ENCODE results near the gene MTMR8.
"Not testable (repeated sequence)": the region's sequence is repeated elsewhere in the genome, so short reads cannot be mapped to it uniquely, and the experiment has no call there.

Gene MTMR8

DNA sequence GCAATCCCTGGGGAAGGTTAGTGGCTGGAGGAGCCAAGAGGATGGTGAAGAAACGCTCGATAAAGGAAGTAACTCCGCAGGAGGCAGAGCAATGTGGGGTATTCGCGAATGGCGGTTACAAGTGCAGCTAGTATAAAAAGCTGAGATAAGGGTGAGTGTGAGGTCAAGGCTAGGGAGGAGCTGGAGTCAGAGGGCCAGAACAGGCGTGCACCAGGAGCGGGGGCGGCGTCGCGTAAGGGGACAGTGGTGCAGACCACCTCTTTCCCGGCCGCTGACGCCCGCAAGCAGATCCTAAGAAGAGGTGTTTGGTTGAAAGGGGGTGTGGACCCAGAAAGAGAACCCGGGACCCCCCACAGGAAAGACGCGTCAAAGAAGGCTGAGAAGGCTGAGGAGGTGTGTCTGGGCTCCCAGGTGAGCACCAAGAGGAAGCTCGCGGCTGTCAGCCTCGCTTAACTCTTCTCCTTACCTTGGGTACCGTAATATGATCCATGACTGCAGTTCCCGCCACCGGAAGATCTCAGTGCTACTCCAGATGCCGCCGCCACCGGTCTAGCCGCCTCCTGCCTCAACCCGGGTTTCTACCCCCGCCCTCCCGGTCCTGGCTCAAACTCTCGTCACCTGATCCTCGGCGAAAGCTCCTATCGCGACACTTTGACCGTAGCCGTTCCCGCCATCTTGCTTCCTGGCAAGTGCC, at the start of gene MTMR8:
TSS of gene MTMR8 (minus strand) at position 579 of the 694 bp plus-strand sequence. CDS start at position 490, 89 bp downstream.
- DNase-seq: peak; percentile 76

DNA sequence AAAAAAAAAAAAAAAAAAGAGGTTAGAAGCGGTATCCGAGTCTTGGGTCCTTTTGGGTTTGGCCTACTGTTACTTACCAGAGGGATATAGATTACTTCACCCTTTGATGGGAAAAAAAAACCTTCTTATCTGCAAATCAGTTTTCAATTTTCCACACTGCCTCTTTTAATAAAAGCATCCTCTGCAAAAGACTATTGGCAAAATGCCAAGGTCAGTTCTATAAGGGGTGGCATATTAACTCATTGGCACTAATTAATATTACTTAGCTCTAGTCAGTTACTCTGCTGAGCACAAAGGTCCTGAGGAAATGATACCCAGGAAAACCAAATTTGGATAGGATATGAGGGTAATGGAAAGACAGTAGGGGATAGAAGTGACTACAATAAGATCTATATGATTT, 44.3 kb upstream of the MTMR8 start:
- DNase-seq: no peak

DNA sequence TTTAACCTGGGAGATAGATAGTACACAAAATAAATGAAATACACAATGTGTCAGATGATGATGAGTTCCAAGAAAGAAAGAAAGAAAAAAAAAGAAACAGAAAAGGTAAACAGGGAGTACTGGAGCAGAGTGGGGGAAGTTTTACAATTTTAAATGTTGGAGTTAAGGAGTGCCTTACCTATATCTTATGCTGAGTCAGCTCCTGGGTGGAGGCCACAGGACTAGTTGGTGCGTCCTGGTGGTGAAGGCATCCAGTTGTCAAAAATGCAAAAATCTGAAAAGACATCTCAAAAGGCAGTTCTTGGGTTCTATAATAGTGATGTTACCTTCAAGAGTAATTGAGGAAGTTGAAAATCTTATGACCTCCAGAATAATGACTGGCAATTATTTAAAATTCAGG, 42.4 kb upstream of the MTMR8 start:
- DNase-seq: no peak

DNA sequence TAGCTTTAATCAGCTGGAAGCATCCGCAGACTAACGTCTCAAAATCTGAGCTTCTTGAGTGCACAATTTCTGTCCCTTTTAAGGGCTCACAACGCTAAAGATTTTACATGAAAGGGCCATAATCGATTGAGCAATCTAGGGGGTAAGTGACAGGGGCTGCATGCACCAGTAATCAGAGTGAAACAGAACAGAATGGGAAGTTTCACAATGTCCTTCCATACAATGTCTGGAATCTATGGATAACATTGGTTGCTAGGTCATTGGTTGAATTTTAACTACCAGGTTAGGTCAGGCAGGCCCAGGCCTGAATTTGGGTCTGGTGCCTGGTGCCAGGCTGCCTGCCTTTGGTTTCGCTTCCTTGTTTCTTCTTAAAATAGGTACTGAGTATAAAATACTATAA, 42.0 kb upstream of the MTMR8 start:
- DNase-seq: no peak

DNA sequence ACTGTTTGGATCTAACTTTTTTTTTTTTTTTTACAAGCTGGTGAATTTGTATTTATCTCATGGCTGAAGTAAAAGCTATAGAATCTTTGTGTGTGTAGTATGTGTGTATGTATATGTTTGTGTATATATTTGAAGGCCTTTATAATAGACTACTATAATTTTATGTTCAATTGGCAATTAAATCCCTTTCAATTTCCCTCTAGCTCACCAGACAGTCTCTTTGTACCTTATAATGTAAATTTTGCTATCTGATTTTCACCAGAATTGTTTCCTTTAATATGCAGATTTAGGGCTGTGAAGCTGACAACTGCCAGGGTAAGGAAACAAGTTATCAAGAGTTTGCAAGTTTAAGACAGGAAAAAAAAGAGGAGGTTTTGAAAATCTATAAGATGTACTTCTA, 33.1 kb upstream of the MTMR8 start:
- no peak for DNase-seq

DNA sequence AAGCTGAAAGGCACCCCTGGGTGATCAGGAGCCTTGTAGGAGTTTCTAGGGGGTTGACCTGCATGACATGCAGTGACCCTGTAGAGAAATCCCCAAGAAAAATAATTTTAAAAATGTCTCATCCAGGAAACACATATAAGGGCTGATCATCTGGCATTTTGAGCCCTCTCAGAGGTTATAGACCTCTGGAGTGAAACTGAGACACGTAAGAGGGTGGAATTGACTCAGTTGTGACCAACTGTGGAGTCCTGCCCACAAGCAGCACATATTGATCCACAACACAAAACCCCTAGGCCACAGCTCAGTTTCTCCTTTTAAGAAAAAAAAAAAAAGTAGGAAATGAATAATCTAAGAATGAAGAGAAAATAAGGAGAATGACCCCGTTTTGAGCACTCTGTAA, 32.5 kb upstream of the MTMR8 start:
- DNase-seq: no peak

DNA sequence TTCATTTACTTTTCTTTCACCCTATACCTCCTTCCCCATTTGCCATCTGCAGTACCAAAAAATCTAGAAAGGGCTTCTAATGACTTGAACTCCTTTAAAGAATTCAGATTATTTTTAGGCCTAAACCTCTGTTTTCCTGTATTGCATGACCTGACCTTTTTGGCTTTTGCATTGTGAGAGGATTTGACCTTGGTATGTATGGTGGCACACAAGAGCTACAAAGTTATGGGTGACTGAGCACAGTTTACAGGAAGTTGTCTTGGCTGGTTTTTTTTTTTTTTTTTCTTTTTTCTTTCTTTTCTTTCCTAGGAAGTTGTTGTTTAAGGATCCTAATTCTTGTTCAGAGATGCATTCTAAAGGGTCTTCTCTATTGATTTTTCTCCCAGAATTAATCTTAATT, 32.0 kb upstream of the MTMR8 start:
- DNase-seq: no peak

DNA sequence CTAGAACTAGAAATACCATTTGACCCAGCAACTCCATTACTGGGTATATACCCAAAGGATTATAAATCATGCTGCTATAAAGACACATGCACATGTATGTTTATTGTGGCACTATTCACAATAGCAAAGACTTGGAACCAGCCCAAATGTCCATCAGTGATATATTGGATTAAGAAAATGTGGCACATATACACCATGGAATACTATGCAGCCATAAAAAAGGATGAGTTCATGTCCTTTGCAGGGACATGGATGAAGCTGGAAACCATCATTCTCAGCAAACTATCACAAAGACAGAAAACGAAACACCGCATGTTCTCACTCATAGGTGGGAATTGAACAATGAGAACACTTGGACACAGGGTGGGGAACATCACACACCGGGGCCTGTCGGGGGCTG, 14.5 kb upstream of the MTMR8 start:
- DNase-seq: not testable (repeated sequence)

DNA sequence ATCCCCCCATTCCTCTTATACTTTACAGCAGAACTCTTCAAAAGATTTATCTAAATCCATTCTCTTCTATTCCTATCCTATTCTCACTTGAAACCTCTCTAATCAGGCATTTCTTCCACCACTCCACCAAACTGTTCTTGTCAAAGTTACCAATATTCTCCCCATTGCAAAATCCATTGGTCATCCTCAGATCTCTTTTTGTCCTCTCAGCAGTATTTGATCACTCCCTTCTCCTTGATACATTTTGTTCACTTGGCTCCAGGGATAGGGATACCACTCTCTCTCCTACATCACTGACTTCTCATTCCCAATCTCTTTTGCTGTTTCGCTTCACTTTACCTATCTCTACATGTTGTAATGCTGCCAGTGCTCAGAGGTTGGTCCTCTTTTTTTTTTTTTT, 2.8 kb upstream of the MTMR8 start:
- no peak for DNase-seq

DNA sequence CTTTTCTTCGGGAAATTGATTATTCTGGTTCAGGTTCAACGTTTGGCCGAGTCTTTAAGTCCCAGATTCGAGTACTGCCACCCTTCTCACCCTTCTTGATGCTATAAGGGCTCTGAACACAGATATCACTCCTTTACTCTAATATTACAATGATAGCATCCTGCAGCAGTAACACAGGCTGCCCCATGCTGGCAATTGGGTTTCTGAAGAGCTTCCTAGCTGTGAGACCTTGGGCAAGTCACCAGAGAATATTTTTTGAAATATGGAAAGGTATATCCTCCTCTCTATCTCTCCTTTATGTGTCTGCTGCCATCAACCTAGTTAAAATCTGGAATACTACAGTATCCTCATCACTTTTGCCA, 297 bp upstream of the MTMR8 start:
- no peak for DNase-seq

DNA sequence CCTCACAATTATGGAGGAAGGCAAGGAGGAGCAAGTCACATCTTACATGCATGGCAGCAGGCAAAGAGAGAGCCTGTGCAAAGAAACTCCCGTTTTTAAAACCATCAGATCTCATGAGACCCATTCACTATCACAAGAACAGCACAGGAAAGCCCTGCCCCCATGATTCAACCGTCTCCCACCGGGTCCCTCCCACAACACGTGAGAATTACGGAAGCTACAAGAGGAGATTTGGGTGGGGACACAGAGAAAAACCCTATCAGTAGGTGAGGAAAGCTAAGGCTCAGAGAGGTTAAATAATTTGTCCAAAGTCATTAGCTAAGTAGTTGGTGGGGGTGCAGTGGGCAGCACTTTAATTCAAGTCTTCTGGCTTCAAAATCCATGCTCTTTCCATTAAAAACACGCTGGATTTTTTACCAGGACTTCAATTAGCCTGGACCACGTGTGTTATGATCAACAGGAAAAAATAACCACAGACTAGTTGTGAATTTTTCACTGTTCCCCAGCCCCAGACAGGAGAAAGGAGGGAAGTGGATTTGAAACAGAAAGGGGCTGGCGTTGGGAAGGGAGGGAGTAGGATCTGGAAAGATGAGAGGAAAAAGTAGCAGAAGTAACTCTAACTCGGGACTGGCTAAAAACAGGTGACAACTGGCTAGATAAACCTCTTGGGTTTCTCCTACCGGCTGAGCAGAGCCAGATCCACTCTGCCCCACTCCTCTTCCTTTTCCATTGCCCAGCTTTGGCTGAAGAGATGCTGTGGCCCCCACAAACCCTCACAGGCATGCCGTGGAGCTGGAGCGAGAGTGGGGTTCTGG, 986 bp downstream of the MTMR8 start:
- no peak for DNase-seq

DNA sequence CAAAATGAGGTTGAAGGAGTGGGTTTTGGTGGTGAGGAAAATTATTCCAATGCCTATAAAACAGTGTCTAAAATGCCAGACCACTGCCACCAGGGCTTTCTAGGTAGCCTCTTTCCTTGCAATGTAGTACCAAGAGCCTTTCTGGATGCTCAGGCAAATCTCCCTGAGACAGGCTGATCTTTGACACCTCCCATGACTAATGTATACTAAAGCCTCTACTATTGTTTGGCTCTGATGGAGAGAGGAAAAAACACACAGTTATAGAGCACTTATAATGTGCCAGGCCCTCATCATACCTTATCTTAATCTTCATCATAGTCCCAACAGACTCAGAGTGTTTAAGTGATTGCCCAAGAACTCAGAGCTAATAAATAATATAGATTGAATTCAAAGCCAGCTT, 5.8 kb downstream of the MTMR8 start:
- DNase-seq: no peak

DNA sequence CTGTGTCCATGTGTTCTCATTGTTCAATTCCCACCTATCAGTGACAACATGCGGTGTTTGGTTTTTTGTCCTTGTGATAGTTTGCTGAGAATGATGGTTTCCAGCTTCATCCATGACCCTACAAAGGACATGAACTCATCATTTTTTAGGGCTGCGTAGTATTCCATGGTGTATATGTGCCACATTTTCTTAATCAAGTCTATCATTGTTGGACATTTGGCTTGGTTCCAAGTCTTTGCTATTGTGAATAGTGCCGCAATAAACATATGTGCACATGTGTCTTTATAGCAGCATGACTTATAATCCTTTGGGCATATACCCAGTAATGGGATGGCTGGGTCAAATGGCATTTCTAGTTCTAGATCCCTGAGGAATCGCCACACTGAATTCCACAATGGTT, 14.5 kb downstream of the MTMR8 start:
- DNase-seq: not testable (repeated sequence)

DNA sequence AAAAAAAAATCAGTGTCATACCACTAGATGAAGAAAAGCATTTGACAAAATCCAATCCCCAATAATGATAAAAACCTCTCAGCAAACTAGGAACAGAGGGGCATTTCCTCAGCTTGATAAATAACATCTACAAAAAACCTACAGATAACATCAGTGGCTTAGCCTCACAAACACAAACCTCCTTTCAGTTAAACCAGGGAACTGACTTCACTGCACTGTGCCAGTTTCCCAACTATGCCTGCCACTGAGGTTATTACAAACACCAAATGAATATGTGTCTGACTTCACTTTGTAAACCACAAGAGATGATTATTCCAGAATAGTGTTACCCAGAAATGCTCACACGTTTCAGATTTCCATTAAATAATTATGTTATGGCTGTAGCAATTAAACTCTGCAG, 15.3 kb downstream of the MTMR8 start:
- DNase-seq: no peak

DNA sequence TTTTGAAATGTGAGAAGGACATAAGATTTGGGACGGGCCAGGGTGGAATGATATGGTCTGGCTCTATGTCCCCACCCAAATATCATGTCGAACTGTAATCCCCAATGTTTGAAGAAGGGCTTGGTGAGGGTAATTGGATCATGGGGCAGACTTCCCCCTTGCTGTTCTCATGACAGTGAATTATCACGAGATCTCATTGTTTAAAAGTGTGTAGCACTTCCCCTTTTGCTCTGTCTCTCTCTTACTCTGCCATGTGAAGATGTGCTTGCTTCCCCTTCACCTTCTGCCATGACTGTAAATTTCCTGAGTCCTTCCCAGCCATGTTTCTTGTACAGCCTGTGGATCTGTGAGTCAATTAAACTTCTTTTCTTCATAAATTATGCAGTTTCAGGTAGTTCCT, 17.5 kb downstream of the MTMR8 start:
- no peak for DNase-seq

DNA sequence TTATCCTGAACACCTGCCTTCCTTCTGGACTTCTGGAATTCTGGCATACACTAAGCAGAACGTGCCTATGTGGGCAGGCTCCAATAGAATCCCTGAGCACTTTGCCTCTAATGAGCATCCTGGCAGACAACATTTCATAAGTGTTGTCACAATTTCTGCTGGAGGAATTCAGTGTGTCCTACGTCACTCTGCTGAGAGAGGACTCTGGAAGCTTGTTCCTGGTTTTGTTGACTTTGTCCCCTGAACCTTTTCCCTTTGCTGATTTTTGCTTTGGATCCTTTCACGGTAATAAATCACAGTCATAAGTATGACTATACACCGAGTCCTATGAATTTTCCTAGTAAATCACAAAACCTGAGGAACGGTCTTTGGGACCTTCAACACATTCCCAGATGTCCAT, 43.2 kb downstream of the MTMR8 start:
- no peak for DNase-seq

DNA sequence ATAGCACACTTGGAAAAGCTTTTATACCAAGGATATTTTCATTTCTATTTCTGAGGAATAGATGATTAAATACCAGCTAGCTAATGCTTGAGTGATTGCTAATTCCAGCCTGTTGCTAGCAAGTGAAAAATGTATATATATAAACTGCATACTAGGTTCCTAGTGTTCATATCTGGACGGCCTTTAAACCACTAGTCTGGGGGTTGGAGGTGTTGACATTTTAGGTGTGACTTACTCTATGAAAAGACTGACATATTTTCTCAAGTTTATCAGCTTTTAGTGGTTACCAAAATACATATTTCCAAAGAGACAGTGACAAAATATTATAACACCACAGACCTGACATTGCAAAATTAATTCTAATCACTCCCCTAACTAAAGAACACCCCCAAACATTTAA, 44.7 kb downstream of the MTMR8 start:
- no peak for DNase-seq

DNA sequence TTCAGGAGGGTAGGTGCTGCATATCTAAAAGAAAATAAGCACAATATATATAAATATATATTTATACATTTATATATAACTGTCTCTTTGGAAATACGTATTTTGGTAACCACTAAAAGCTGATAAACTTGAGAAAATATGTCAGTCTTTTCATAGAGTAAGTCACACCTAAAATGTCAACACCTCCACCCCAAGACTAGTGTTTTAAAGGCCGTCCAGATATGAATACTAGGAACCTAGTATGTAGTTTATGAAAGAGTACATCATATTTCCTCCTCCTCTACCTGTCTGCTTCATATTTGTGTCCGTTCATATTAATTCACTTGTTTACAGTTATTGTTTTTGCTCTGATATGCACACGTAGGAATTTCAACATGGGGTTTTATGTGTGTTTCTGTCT, 45.2 kb downstream of the MTMR8 start:
- DNase-seq: no peak

DNA sequence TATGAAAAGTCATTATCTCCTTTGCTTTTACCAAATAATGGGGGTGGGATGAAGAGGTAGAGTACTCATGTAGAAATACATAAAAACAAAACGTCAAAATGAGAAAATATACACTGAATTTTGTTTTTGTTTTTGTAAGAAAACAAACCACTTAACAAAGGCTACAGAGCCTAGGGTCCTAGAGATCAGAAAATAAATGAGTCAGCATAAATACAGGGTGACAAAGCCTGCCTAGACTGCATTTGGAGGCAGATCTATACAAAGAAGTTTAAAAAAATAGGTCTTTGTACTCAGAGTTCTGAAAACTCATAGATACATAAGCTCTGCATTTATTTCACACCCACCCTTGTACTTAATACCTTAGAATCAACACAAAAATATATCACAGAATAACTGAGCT, 52.4 kb downstream of the MTMR8 start:
- no peak for DNase-seq

DNA sequence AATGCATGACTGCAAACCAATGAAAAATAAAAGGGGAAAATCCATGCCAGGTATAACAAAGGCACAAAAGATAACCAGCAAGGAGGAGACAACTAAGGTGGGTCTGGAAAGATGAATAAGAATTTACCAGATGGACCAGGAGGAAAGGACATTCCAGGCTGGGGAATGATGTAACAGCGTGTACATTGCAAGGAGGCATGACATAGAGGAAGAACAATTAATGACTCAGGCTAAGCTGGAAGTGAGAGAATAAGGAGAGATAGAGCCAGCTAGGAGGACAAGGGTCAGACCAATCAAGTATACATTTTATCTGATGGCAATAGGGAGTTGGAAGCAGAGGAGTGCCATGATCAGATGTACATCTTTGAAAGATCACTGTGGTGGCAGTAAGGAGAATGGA, 57.0 kb downstream of the MTMR8 start:
- DNase-seq: no peak

DNA sequence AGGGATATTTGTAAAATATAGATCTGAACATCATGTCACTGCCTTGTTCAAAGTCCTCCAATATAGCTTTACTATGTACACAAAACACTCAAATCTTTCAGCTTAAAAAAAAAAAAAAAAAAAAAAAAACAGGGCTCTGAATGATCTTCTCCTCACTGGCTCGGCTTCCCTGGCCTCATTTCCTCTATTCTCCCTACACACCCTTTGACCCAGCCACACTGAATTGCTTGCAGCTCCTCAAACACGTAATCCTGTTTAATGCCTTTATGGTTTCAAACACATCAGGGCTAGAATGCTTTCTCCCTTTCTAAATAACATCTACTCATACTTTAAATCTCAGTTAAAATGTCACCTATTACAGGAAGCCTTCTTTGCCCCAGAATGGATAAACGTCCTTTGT, 60.8 kb downstream of the MTMR8 start:
- DNase-seq: no peak

DNA sequence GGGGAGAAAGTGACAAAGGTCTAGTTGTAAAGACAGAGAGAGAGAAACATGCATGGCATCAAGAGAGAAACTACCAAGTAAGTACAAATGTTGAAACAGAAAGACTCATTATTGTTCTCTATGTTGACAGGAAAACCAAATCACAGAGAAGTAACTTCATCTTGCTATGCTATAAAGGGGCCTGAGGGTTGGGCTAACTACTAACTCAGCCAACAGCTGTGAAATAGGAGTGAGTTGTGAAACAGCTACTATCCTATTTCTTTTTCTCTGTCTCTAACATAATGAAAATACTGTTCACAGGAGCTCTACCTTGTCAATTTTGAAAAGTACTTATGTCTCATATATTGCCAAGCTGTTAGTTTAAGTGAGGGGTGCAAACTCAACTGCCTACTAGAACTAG, 65.0 kb downstream of the MTMR8 start:
- DNase-seq: no peak

DNA sequence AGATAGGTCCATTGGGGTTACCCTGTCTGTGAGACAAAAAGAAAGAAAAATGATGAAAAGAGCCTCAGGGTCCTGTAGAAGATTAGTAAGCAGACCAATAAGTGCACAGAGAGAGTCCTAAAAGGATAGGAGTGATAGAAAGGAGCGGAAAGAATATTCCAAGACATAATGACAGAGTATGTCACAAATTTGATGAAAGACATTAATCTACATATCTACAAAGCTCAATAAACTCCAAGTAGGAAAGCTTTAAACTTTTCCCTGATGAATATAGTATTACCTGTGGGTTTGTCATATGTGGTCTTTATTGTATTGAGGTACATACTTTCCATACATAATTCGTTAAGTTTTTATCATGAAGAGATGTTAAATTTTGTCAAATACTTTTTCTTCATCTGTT, 73.7 kb downstream of the MTMR8 start:
- no peak for DNase-seq

DNA sequence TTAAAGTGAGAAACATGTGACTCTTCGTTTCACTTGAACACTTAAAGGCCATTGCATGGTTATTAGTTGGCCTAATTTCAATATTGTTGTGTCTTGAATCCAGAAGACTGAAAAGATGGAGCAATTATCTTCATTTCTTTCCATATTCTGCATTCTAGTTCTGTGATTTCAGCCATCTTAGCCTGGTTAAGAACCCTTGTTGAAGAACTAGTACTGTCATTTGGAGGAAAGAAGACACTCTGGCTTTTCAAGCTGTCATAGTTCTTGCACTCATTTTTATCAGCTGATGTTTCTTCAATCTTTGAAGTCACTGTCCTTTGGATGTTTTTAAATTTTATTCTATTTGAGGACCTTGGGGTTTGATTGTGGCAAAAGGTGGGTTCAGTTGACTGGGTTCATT, 81.6 kb downstream of the MTMR8 start:
- no peak for DNase-seq

DNA sequence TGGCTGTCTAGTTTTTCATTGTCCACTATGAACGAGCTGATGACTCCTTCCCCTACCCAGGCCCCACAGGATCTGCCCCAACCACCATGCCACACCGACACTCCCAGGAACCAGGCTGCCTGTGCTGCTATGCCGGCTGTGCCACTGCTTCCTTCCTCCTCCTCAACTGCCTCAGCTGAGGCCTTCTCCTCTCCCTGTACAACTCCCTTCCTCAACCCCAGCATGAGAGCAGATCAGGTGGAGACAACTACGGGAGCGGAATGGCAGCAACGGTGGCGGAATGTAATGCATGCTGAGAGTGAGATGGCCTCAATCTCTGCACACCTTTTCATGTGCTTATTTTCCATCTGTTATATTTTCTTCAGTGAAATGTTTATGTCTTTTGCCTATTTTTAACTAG, 88.5 kb downstream of the MTMR8 start:
- no peak for DNase-seq

Data from NCI-H345 (cell line).